ENCODE results near the gene SPECC1. TPM values are rescaled to one million over a fixed set of nuclear protein-coding genes. Genes with fewer than 3 reads are reported as not detected.

Gene SPECC1
- total and polyA plus RNA-seq, 2 donors (not counting 3 experiments of a cell fraction or from before 2014, with no cell fraction given), result 5.3 to 20.4 TPM

GRCh38 chr17:20253323-20253722 is 244.2 kb downstream of the SPECC1 start:
- BruUV-seq (replicated peaks), result no TSS peak
- H3K36me3 ChIP-seq (ENCODE audit: control insufficient read depth in 2 of 2, extremely low read depth in 1 of 2, insufficient read depth in 2 of 2, low read length in 2 of 2), result no peaks in the 10 kb centered on the region
- H3K27ac ChIP-seq (ENCODE audit: insufficient read depth, low read depth, low read length), result no peak overlapping the region
- intact Hi-C loops (cut with micrococcal nuclease) (no loop called here), dilution Hi-C loops (cut with MboI; ENCODE audit: extremely low pct_ligation_motif_present, low sequenced_read_pairs) (no loop called here)
- FAIRE-seq (no peak), DNase-seq (ENCODE audit: low read depth, low spot score) (no peak)
- no peaks in the 10 kb centered on the region for H4K20me1 ChIP-seq (replicated peaks; ENCODE audit: control insufficient read depth, extremely low read depth, insufficient read depth, low read length)
- H3K9ac ChIP-seq (replicated peaks; ENCODE audit: extremely low read depth, insufficient read depth, low read length), result no peak overlapping the region
- POLR2A ChIA-PET, result no interaction called here
- no peak for TF ChIP-seq JUN (IDR thresholded peaks at IDR 0.05; ENCODE audit: borderline replicate concordance, insufficient read depth, insufficient read length, low read depth)
- no peak for TF ChIP-seq CTCF (IDR thresholded peaks at IDR 0.05; ENCODE audit: extremely low read depth in 1 of 2, insufficient read depth in 1 of 2, low read depth in 1 of 2, low read length in 2 of 2)
- TF ChIP-seq FOS (IDR thresholded peaks at IDR 0.05; ENCODE audit: borderline replicate concordance, insufficient read depth, low read length), result no peak
- TF ChIP-seq MYC (IDR thresholded peaks at IDR 0.05; ENCODE audit: low read depth, low read length), result no peak
- TF ChIP-seq GATA2 (IDR thresholded peaks at IDR 0.05; ENCODE audit: insufficient read depth, insufficient read length, low read depth, low read length), result no peak
- TF ChIP-seq POLR2A (IDR thresholded peaks at IDR 0.05; ENCODE audit: low read depth, low read length), result no peak
- no peak for TF ChIP-seq POLR2AphosphoS5 (IDR thresholded peaks at IDR 0.05; ENCODE audit: insufficient read depth, low read depth, low read length)
- no peak for TF ChIP-seq MAX (IDR thresholded peaks at IDR 0.05; ENCODE audit: insufficient read depth, insufficient read length)
- no peak for TF ChIP-seq EZH2 (IDR thresholded peaks at IDR 0.05; ENCODE audit: borderline replicate concordance, low read depth, low read length, severe bottlenecking)
- CTCF ChIA-PET, result no interaction called here
- no peaks in the 10 kb centered on the region for H3K9me3 ChIP-seq (replicated peaks; ENCODE audit: control insufficient read depth, insufficient read depth, low read length)
- H2AFZ ChIP-seq (ENCODE audit: low read depth, low read length), result no peak overlapping the region
- H3K9me1 ChIP-seq (replicated peaks; ENCODE audit: control insufficient read depth, extremely low read depth, insufficient read depth, low read length), result no peaks in the 10 kb centered on the region
- H3K4me1 ChIP-seq (ENCODE audit: control insufficient read depth, extremely low read depth, insufficient read depth, low read length), result no peaks in the 10 kb centered on the region
- H3K4me2 ChIP-seq (ENCODE audit: insufficient read depth, low read length), result no peak overlapping the region
- no peaks in the 10 kb centered on the region for H3K27me3 ChIP-seq (ENCODE audit: control insufficient read depth in 2 of 2, insufficient read depth in 2 of 2, low read length in 2 of 2)
- H3K79me2 ChIP-seq (ENCODE audit: control insufficient read depth, insufficient read depth, low read length), result no peaks in the 10 kb centered on the region
- no peak overlapping the region for H3K4me3 ChIP-seq (replicated peaks in 1 of 3; ENCODE audit: insufficient read depth in 1 of 3, low read depth in 1 of 3, low read length in 3 of 3)
